ENCODE measurements around the gene ATP2B1.
A peak's percentile ranks its signal among the peaks of the same experiment; 100 is the strongest.
"Not testable (repeated sequence)": the region's sequence is repeated elsewhere in the genome, so short reads cannot be mapped to it uniquely, and the experiment has no call there.

Gene ATP2B1

GRCh38 chr12:89708565-89709156, at the start of gene ATP2B1:
Gene ATP2B1, minus strand, starts transcription at chr12:89708838. Its CDS starts 52,952 bp downstream, at chr12:89655886.
- Histone ChIP-seq H3K36me3 (ENCODE audit: insufficient read depth, low read length) (no peaks in the 10 kb centered on the region), H3K9ac (ENCODE audit: low read depth, low read length) (peak within 1 kb of the TSS; percentile 80), H3K9me3 (ENCODE audit: control insufficient read depth, insufficient read depth, low read length) (no peaks in the 10 kb centered on the region), H3K4me1 (ENCODE audit: insufficient read depth, low read length) (no peaks in the 10 kb centered on the region)

- not testable (repeated sequence) for H3K4me1 ChIP-seq (ENCODE audit: insufficient read depth, low read length); H3K36me3 ChIP-seq (ENCODE audit: insufficient read depth, low read length); H3K9me3 ChIP-seq (ENCODE audit: control insufficient read depth, insufficient read depth, low read length)
Measured at GRCh38 chr12:89757987-89758386, 49.3 kb upstream of the ATP2B1 start.

GRCh38 chr12:89756585-89757398, 48.2 kb upstream of the ATP2B1 start:
- Histone ChIP-seq H3K9me3 (ENCODE audit: control insufficient read depth, insufficient read depth, low read length) (no peaks in the 10 kb centered on the region), H3K4me1 (ENCODE audit: insufficient read depth, low read length) (no peaks in the 10 kb centered on the region), H3K9ac (ENCODE audit: low read depth, low read length) (no peak overlapping the region), H3K36me3 (ENCODE audit: insufficient read depth, low read length) (no peaks in the 10 kb centered on the region)

More at GRCh38 chr12:89757987-89758386, 49.3 kb upstream of the ATP2B1 start:
- H3K9ac ChIP-seq (ENCODE audit: low read depth, low read length) = not testable (repeated sequence)

- no peaks in the 10 kb centered on the region for H3K4me1 ChIP-seq (ENCODE audit: insufficient read depth, low read length)
- H3K9me3 ChIP-seq (ENCODE audit: control insufficient read depth, insufficient read depth, low read length) = no peaks in the 10 kb centered on the region
- H3K9ac ChIP-seq (ENCODE audit: low read depth, low read length) = no peak overlapping the region
- H3K36me3 ChIP-seq (ENCODE audit: insufficient read depth, low read length) = no peaks in the 10 kb centered on the region
Measured at GRCh38 chr12:89756194-89756584, 47.6 kb upstream of the ATP2B1 start.

GRCh38 chr12:89753997-89754396, 45.4 kb upstream of the ATP2B1 start:
- Histone ChIP-seq H3K36me3 (ENCODE audit: insufficient read depth, low read length) (no peaks in the 10 kb centered on the region), H3K4me1 (ENCODE audit: insufficient read depth, low read length) (no peaks in the 10 kb centered on the region), H3K9me3 (ENCODE audit: control insufficient read depth, insufficient read depth, low read length) (no peaks in the 10 kb centered on the region), H3K9ac (ENCODE audit: low read depth, low read length) (no peak overlapping the region)

- H3K4me1 ChIP-seq (ENCODE audit: insufficient read depth, low read length) = no peaks in the 10 kb centered on the region
- H3K36me3 ChIP-seq (ENCODE audit: insufficient read depth, low read length) = no peaks in the 10 kb centered on the region
Measured at GRCh38 chr12:89752341-89752740, 43.7 kb upstream of the ATP2B1 start.

GRCh38 chr12:89750389-89751351, 42.0 kb upstream of the ATP2B1 start:
- H3K9me3 ChIP-seq (ENCODE audit: control insufficient read depth, insufficient read depth, low read length) = no peaks in the 10 kb centered on the region
- H3K4me1 ChIP-seq (ENCODE audit: insufficient read depth, low read length) = no peaks in the 10 kb centered on the region
- no peaks in the 10 kb centered on the region for H3K36me3 ChIP-seq (ENCODE audit: insufficient read depth, low read length)
- H3K9ac ChIP-seq (ENCODE audit: low read depth, low read length) = no peak overlapping the region

More at GRCh38 chr12:89752341-89752740, 43.7 kb upstream of the ATP2B1 start:
- no peaks in the 10 kb centered on the region for H3K9me3 ChIP-seq (ENCODE audit: control insufficient read depth, insufficient read depth, low read length)
- no peak overlapping the region for H3K9ac ChIP-seq (ENCODE audit: low read depth, low read length)

GRCh38 chr12:89748791-89749190, 40.2 kb upstream of the ATP2B1 start:
- Histone ChIP-seq H3K9me3 (ENCODE audit: control insufficient read depth, insufficient read depth, low read length) (no peaks in the 10 kb centered on the region), H3K4me1 (ENCODE audit: insufficient read depth, low read length) (no peaks in the 10 kb centered on the region), H3K9ac (ENCODE audit: low read depth, low read length) (no peak overlapping the region), H3K36me3 (ENCODE audit: insufficient read depth, low read length) (no peaks in the 10 kb centered on the region)

GRCh38 chr12:89745286-89745685, 36.6 kb upstream of the ATP2B1 start:
- Histone ChIP-seq H3K9ac (ENCODE audit: low read depth, low read length) (no peak overlapping the region), H3K9me3 (ENCODE audit: control insufficient read depth, insufficient read depth, low read length) (peaks cover 6% of the 10 kb centered on the region; the same call in 1 of the 2 replicates), H3K36me3 (ENCODE audit: insufficient read depth, low read length) (no peaks in the 10 kb centered on the region), H3K4me1 (ENCODE audit: insufficient read depth, low read length) (no peaks in the 10 kb centered on the region)

- Histone ChIP-seq H3K4me1 (ENCODE audit: insufficient read depth, low read length) (no peaks in the 10 kb centered on the region), H3K9ac (ENCODE audit: low read depth, low read length) (no peak overlapping the region), H3K9me3 (ENCODE audit: control insufficient read depth, insufficient read depth, low read length) (peaks cover 6% of the 10 kb centered on the region; the same call in 1 of the 2 replicates), H3K36me3 (ENCODE audit: insufficient read depth, low read length) (no peaks in the 10 kb centered on the region)
Measured at GRCh38 chr12:89742337-89743022, 33.8 kb upstream of the ATP2B1 start.

GRCh38 chr12:89740943-89741342, 32.3 kb upstream of the ATP2B1 start:
- H3K36me3 ChIP-seq (ENCODE audit: insufficient read depth, low read length) = no peaks in the 10 kb centered on the region
- peaks cover 6% of the 10 kb centered on the region; the same call in 1 of the 2 replicates for H3K9me3 ChIP-seq (ENCODE audit: control insufficient read depth, insufficient read depth, low read length)
- H3K9ac ChIP-seq (ENCODE audit: low read depth, low read length) = no peak overlapping the region
- H3K4me1 ChIP-seq (ENCODE audit: insufficient read depth, low read length) = no peaks in the 10 kb centered on the region

- Histone ChIP-seq H3K36me3 (ENCODE audit: insufficient read depth, low read length) (no peaks in the 10 kb centered on the region), H3K4me1 (ENCODE audit: insufficient read depth, low read length) (no peaks in the 10 kb centered on the region), H3K9ac (ENCODE audit: low read depth, low read length) (no peak overlapping the region), H3K9me3 (ENCODE audit: control insufficient read depth, insufficient read depth, low read length) (peaks cover 6% of the 10 kb centered on the region; the same call in 1 of the 2 replicates)
Measured at GRCh38 chr12:89736995-89737394, 28.4 kb upstream of the ATP2B1 start.

- no peaks in the 10 kb centered on the region for H3K4me1 ChIP-seq (ENCODE audit: insufficient read depth, low read length)
- no peaks in the 10 kb centered on the region; the same call in 1 of the 2 replicates for H3K9me3 ChIP-seq (ENCODE audit: control insufficient read depth, insufficient read depth, low read length)
- H3K36me3 ChIP-seq (ENCODE audit: insufficient read depth, low read length) = no peaks in the 10 kb centered on the region
- H3K9ac ChIP-seq (ENCODE audit: low read depth, low read length) = no peak overlapping the region
Measured at GRCh38 chr12:89733579-89734201, 25.1 kb upstream of the ATP2B1 start.

All from ES-I3 (cell line).